GM21447 (cell line): ENCODE data around the gene VMP1.
"Not testable (repeated sequence)": the region's sequence is repeated elsewhere in the genome, so short reads cannot be mapped to it uniquely, and the experiment has no call there.

Source experiments
- ATAC-seq: cut with Tn5 transposase; IDR thresholded peaks from one replicate; pipeline ENCODE4 v1.9.1; 2021; ENCODE audit not compliant: unreplicated experiment

VMP1 gene

DNA sequence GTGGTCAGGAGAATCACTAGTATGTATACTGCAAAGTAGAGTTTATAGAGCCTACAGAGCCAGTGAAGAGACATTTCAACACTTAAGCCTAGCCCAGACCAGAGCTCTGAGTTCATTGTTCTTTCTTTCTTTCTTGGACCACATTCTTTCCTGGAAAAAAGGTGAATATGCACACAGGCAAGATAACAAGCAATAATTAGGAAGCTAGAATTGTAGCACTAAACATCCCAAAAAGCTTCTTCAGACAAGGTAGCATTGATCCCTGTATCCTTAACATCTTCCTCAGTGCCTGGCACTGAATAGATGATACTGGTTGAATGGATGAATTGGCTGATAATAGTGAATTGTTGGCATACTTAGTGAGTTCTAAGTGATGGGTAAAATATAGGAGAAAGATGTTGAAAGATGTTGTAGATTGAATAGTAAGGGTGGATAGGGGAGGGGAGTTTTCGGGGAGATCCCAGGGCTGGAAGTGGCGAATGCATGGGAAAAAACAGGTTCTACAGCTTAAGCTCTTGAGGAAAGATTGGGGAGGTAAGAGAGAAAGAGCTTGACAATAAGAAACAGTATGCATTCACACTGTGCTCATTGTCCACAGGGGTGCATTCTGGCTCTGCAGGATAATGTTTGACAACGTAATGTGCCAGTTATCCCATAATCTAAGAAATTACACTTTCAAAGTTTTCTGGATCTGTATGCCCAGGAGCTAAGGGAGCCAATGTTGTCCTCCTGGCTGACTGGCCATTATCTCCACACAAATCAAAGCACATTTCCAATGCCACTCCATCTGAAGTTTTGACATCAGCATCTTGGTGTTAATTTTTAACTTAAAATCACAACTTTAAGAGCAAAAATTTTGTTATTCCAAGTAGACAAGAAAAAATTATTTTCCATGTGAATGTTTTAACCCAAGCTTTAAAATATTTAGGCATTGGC, 149.7 kb downstream of the VMP1 start:
- no peak for ATAC-seq

DNA sequence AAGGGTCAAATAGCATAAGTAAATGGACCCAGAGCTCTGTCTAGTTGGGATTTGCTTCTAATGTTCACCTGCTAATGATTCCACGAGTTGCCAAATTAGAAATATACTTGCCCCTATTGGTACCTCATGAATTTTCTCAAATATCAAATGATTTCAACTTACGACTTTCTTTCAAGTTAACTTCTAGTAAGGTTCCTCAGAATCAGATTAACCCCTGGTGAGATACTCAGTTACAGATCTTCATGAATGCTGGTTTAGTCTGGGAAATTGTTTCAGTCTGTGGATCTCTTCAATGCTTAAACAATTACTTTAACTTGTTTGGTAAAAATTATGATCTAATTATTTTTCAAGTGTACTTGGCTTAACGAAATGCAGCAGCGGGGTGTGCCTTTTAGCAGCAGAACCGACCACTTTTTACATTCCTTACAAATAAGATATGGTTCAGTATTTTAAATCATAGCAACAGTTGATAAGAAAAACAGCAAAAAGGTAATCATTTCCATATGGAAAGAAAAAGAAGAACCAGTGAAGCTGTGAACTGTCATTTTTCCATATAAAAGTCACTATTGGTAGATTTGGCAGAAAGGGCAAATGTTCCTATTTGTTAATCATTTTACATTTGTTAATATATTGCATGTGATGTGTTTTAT, 150.8 kb downstream of the VMP1 start:
- ATAC-seq, result no peak

DNA sequence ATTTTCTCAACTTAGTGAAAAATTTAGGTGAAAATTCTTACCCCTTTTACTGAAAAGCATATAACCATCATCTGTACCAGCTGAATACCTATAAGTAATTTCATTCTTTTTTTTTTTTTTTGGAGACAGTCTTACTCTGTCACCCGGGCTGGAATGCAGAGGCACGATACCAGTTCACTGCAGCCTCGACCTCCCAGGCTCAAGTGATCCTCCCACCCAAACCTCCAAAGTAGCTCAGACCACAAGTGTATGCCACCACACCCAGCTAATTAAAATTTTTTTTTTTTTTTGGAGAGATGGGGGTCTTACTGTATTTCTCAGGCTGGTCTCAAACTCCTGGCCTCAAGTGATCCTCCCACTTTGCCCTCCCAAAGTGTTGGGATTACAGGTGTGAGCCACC, 151.5 kb downstream of the VMP1 start:
- ATAC-seq, result no peak

DNA sequence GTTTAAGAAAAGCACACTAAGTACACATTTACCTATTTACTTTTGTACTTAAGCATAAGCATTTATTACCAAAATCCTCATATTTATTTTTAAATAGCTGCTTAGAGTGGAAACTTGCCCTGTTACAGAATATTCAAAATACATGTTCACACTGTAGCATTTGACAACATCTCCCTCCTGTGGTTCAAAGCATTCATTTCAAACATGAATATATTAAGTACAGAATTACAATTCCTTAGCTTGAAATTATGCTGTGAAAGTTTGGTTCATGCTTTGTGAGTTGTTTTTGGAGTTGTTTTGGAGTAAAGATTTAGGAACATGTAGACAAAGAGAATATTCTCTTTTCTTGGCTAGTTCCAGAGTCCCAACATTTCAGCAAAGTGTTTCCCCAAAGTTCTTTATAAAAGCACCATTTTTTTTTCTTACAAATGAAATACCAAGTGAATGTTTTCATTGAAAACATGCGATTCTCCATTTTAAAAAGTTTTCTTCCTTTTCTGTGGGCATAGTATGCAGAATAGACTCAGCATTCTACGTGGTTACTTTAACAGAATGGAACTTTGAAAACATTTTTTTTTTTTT, 152.1 kb downstream of the VMP1 start:
- ATAC-seq, result no peak

DNA sequence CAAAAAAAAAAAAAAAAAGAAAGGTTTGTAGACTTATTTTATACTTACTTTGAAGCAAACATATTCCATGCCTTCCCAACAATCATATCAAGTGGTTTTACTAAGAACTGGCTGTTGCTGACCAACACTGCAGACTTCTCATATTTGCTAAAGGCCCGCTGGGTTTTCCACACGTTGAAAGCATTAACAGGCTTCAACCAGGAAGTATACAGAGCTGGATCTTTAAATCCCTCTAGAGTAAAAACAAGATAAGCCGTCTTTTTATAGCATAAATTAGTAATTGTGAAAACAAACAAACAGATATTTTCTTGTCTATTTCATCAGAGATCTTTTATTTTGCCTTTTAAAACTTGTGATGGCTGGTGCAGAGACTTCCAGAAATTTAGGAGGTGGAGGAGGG, 156.2 kb downstream of the VMP1 start:
- ATAC-seq, result no peak

DNA sequence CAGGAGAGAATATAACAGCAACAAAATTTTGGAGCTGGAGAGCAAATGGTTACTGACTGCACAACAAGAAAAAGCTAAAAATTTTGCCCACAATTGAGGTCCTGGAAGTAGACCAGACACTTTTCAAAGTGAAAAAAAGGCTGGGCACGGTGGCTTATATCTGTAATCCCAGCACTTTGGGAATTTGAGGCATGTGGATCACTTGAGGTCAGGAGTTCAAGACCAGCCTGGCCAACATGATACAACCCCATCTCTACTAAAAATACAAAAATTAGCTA, 162.4 kb downstream of the VMP1 start:
- no peak for ATAC-seq

DNA sequence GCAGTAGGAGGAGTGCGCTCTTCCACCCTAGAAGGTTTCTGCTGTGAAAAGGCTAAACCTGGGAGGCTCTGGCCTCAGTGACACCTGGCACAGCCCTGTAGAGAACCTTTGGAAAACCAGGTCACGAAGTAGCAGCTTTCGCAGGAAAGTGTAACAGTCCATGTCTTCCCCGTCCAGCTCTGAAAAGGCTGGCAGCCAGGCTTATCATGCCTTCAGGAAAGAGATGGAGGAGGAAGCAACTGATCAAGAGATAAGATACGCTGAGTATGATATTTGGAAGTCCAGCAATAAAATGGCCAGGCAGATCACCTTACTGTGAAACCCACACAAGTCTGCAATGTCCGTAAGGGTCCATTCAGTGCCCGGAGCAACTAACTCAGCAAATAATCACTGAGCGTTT, 163.0 kb downstream of the VMP1 start:
- no peak for ATAC-seq

DNA sequence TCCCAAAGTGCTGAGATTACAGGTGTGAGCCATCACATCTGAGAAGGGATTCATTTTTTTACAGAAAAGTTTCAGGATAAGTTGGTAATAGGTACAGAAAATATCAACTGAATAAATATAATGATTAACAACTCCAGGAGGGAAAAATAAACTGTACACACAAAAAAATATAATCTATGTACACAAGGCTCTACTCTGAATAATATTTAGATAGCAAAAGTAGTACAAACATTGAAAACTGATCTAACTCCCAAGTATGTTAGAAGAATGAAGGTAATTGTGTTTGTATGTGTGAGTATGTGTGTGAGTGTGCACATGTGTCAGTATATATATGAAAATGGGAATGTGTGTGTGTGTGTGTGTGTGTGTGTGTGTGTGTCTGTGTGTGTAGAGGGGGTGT, 164.9 kb downstream of the VMP1 start:
- no peak for ATAC-seq

DNA sequence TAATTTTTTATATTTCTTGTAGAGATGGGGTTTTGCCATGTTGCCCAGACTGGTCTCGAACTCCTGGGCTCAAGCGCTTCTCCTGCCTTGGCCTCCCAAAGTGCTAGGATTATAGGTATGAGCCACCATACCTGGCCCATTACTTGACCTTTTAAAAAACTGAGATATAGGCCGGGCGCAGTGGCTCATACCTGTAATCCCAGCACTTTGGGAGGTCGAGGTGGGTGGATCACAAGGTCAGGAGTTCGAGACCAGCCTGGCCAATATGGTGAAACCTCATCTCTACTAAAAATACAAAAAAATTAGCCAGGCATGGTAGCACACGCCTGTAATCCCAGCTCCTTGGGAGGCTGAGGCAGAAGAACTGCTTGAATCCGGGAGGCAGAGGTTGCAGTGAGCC, 166.0 kb downstream of the VMP1 start:
- not testable (repeated sequence) for ATAC-seq

DNA sequence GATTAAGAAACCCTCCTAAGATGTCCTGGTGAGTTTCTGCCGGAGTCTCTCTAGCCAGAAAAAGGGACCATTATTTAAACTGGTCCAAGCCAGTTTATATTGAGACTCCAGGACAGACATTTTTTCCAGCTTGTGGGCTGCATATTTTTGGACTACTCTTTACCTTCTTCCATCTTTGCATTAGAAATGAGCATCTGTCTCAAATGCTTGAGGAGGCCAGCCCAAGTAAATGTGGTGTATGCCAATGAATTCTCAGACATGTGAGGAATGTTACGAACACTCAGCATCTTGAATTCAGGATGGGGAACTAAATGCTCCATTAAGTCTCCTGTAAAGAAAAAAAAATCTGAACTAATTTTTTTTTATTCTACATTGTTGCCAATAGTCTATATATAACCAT, 166.9 kb downstream of the VMP1 start:
- no peak for ATAC-seq

DNA sequence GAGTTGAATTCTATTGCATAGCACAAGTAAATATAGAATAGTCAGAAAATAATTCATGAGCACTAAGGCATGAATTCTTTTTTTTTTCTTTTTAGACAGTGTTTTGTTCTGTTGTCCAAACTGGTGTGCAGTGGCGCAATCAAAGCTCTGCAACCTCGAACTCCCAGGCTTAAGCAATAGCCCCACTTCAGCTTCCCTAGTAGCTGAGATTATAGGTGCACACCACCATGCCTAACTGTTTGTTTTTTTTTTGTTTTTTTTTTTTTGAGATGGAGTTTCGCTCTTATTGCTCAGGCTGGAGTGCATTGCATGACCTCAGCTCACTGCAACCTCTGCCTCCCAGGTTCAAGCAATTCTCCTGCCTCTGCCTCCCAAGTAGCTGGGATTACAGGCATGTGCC, 168.7 kb downstream of the VMP1 start:
- ATAC-seq, result no peak

DNA sequence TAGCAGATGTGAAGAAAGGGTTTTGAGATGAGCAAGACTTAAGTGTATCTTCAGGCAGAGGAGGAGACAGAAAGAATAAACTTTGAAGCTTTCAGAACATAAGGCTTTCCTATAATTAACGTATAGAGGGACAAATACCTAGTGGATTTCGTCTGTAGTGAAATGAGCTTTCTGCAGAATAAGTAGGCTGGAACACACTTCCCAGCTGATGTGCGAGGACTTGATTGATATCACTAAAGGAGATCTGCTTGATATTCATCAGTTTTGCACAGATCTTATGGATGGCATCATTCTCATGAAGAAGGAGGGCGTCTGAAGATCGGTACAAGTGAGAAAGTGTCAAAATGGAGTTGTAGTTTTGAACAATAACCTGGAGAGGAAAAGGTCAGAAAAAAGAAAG, 170.5 kb downstream of the VMP1 start:
- no peak for ATAC-seq

DNA sequence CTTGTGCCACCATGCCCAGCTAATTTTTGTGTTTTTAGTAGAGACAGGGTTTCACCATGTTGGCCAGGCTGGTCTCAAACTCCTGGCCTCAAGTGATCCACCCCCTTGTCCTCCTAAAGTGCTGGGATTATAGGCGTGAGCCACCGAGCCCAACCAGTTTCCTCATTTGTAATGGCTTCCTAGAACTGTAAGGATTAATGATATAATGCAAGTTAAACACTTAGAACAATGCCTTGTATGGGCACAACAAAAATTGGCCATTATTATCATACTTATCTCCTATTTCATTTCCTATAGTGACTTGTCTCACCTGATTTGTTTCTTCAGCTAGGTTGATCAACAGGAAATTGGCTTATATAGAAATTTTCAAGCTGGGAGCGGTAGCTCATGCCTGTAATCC, 171.2 kb downstream of the VMP1 start:
- no peak for ATAC-seq

DNA sequence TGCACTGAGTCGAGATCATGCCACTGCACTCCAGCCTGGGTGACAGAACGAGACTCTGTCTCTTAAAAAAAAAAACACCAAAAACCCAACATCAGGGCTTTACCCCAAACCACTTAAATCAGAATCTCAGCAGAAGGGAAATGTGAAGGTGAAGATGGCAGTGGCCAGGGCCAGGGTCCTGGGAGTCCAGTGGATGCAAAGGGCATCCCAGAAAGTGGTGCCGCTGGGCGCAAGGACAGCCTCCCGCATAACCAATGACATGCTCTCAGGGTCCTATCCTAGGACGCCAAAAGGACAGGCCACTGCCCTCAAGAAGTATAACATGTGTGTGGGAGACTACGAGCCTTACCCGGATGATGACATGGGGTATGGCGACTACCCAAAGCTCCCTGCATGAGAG, 177.4 kb downstream of the VMP1 start:
- no peak for ATAC-seq

DNA sequence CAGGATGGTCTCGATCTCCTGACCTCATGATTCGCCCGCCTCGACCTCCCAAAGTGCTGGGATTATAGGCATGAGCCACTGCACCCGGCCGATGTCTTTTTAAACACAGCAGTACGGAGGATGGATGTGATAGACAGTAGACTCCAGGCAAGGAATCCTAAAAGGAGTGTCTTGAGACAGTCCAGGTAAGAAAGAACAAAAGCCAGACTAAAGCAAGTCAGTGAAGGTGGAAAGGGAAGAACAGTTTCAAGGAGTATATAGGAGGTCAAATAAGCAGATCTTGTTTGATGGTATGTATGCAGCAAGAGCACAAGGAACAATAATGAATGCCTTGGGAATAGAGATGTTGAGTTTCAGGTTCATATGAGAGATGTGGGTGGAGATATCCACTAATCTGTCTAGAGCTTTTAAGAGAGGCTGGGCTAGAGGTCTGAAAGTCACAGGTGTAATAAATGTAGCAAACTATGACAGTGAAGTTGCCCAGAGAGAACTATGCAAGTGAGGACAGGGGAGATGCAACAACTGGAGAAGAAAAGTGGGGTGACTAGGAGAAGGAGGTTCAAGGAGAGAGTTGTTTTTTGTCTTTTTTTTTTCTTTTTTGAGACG, 180.8 kb downstream of the VMP1 start:
- no peak for ATAC-seq

DNA sequence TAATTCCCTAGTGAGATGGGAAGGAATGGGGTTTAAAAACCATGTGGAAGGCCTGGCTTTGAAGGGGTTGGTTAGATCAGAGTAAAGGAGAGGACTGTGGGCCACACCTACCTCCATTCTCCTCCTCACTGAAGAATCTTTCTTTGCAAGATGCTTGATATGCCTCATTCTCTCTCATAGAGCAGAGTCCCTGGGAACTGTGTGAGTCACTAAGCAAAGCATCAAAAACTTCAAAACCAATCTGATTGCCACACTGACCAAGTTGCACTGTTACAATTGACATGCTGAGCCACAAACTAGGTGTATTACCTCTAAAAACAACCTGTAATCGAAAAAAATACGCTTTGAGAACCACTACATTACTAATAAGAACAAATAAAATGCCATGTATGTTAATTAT, 183.3 kb downstream of the VMP1 start:
- no peak for ATAC-seq
